IMR-90 (cell line): ENCODE measurements around the gene FAM110D.

ENCODE experiments used
- CTCF ChIP-seq: conservative IDR thresholded peaks from 2 replicates; pipeline ENCODE4 v1.5.1; 2012; ENCODE audit warnings: mild to moderate bottlenecking, low read depth, low read length, improper control_type of control experiment
- FOS ChIP-seq: fragments of 150-350 bp; IDR thresholded peaks from 2 replicates; pipeline ENCODE4 v1.6.1; 2016; ENCODE audit warnings: low read depth, low read length
- POLR2A ChIP-seq: IDR thresholded peaks from 2 replicates; pipeline ENCODE4 v1.6.1; 2012; ENCODE audit warnings: mild to moderate bottlenecking, low read depth, low read length
- RAD21 ChIP-seq: IDR thresholded peaks from 2 replicates; pipeline ENCODE4 v1.6.1; 2012; ENCODE audit warnings: low read length, improper control_type of control experiment
- RCOR1 ChIP-seq: IDR thresholded peaks from 2 replicates; pipeline ENCODE4 v1.6.1; 2012; ENCODE audit warnings: mild to moderate bottlenecking, low read length, improper control_type of control experiment; ENCODE audit not compliant: insufficient replicate concordance

DNA sequence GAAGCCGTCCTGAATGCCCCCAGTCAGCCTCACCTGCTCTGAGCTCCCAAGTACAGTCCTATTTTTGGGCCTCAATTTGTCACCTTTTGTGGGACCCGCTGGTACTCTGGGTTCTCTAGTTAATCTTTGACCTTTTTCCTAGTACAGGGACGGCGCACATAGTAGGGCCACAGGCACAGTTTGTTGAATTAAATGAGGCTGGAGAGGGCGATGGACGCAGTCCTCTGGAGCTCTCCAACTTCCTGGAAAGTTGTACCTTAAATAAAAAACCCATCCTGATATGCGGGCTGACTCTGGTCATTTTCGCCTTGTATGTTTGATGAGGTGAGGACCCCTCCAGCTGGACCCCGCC, 4.8 kb downstream of the FAM110D start:
- TF ChIP-seq POLR2A = no peak
- TF ChIP-seq RCOR1 = no peak
- TF ChIP-seq CTCF = no peak
- TF ChIP-seq RAD21 = no peak
- TF ChIP-seq FOS = no peak
